GM19035 (cell line): ENCODE results near the gene DNAJC2.

Source experiments
- ATAC-seq: cut with Tn5 transposase; IDR thresholded peaks from one replicate; pipeline ENCODE4 v1.9.1; 2021; ENCODE audit not compliant: unreplicated experiment

The DNAJC2 gene, protein sequence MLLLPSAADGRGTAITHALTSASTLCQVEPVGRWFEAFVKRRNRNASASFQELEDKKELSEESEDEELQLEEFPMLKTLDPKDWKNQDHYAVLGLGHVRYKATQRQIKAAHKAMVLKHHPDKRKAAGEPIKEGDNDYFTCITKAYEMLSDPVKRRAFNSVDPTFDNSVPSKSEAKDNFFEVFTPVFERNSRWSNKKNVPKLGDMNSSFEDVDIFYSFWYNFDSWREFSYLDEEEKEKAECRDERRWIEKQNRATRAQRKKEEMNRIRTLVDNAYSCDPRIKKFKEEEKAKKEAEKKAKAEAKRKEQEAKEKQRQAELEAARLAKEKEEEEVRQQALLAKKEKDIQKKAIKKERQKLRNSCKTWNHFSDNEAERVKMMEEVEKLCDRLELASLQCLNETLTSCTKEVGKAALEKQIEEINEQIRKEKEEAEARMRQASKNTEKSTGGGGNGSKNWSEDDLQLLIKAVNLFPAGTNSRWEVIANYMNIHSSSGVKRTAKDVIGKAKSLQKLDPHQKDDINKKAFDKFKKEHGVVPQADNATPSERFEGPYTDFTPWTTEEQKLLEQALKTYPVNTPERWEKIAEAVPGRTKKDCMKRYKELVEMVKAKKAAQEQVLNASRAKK

DNA sequence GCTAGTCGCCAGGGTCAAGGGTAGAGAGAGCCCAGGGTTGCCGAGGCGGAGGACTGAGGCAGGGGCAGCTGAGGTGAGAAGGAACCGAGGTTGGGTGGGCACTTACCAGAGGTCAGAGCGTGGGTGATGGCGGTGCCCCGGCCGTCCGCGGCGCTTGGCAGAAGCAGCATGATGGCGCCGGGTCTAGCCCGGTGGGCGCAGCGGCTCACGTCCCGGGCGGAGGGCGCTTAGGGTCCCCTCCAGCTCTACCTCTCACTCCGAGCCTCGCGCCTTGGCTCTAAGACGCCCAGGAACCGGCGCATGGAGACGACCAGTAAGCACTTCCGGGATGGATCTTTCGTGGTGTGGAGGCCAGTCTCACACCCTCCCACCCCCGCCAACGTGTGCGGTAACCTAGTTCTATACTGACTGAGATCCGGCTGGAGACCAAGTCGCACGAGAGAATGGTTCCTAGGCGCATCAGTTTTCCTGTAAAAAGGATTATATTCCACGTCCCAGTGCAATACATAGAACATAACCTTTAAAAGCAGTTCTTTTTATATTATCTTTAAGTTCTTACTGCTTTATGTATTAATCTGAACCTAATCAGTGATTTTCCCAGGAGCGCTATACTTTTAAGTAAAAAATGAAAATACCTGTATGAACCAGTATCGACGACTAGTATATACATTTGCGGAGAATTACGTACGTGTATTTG is at the start of gene DNAJC2:
Gene DNAJC2 (minus strand): TSS at position 315 of the 697 bp plus-strand sequence. CDS start 145 bp downstream, at position 170.
- ATAC-seq = peak; percentile 75

DNA sequence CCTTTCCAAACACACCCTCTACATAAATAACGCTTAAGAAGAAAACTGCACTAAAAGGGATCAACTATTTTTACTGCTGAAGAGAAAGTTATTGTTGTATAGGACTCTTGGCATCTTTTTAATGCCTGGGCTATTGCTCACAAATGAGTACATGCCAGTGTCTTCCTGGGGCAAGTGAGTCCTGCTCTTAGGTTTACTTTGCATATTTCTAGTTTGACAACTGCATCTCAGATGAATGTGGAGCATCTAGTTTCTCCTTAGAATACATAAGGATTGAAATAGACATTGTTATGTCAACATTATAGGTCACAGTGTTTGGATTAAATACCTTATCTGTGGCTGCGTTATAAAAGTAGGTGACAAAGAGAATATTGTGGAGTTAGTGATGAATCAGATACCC is 47.4 kb upstream of the DNAJC2 start:
- ATAC-seq = no peak

DNA sequence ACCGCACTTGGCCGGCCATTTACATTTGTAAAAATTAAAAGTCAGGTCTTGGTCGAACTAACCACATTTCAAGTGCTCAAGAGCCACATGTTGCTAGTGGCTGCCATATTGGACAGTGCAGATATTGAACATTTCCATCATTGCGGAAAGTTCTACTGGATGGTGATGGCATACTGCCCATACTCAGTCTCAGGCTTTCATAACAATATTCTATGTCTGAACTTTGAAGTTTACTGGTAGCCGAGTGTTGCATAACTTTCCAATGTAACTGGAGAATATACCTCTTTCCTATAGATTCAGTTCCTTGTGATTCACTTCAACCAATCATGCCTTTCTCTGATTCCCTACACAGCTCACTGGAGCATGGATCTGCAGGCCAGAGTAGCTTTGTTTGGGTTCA is 46.6 kb upstream of the DNAJC2 start:
- ATAC-seq = no peak

DNA sequence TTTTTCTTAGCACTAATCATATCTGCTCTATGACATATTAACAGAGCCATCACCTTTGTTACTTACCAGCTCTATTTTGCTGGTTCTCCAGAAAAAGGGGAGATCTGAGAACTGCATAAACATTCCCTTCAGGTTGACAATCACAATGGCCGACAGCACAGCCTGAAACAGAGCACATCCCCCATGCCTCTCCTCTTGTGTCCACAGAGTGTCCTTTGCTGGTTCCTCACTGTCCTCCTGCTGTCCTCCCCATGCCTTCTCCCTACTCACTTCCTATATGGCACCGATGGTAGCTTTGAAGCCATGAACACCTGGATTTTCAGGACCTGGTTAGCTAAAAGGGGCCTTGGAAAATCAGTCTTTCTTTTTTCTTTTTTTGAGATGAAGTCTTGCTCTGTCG is 44.7 kb upstream of the DNAJC2 start:
- ATAC-seq = no peak

DNA sequence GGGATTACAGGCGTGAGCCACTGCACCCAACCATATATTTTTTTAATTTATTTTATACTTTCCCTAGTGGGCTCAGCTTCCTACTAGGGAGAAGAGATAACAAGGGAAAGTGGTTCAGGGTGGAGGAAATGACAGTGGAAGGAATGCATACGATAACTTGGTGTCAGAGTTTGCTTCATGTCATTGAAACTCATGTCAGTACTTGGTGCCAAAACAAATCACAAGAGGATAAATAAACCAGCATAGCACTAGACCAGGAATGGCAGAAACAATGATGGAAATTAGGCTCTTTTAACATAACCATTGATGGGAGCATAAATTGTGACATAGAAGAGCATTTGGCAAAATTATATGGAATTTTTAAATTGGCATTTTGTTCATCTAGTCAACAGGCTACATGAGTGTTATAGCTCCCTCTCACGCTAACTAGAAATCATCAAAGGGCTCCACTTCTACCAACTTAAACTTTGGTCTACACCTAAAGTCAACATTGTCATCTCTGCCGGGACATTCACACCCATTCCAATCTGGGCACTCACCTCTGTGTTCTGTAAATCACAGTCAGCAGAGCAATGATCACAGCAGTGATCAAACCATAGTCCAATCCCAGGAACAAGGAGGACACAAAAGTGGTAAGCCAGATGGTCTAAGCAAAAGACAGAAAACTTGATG is 44.0 kb upstream of the DNAJC2 start:
- no peak for ATAC-seq

DNA sequence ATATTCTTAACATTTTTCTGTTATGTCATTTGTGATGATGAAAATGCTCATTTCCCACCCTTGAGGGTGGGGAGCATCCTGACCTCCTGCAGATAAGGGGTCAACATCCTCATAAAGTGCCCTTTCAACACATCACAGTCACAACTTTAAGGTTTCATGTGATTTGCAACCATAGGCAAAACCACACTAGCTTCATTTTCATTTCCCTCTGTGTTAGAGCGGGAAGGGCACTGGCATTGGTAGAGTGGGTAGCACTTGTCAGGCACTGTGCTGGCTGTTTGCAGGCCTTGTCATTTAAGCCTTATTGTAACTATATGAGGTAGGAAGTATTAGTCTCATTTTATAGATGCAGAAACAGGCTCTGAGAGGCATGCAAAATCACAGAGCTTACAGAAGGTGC is 42.7 kb upstream of the DNAJC2 start:
- no peak for ATAC-seq

DNA sequence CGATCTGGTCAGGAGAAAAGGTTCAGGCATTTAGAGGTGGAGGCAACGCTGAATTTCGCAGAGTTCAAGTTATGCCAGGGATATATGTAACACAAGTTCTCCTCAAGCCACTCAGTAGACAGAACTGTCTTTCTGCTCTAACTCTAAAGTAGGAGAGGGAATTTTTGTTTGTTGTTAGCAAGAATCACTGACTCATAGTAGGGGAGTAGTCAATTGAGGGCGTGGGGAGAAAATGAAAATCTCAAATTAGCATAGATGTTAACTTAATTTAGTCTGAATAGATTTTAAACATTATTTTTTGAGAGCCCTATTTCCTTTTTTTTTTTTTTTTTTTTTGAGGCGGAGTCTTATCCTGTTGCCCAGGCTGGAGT is 37.5 kb upstream of the DNAJC2 start:
- no peak for ATAC-seq

DNA sequence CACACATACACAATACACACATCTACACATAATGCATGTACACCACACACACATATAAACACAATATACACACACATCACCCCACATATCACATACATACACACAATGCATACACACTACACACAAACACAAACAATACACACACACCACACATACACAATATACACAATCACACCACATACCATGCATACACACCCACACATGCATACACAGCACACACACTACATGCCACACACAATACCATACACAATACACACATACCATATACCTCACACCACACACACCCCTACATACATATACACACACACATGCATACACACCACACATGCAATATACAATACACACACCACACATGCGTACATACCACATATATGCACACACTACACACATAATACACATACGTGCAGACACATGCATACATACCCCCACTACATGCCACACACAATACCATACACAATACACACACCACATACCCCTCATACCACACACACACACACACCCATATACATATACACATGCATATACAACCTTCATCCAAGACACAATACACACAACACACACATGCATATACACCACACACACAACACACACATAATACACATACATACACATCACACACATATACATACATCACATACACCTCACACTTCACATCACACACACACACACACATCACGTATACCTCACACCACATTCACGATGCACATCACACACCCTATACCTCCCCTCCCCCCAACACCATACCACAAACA is 36.9 kb upstream of the DNAJC2 start:
- ATAC-seq = no peak

DNA sequence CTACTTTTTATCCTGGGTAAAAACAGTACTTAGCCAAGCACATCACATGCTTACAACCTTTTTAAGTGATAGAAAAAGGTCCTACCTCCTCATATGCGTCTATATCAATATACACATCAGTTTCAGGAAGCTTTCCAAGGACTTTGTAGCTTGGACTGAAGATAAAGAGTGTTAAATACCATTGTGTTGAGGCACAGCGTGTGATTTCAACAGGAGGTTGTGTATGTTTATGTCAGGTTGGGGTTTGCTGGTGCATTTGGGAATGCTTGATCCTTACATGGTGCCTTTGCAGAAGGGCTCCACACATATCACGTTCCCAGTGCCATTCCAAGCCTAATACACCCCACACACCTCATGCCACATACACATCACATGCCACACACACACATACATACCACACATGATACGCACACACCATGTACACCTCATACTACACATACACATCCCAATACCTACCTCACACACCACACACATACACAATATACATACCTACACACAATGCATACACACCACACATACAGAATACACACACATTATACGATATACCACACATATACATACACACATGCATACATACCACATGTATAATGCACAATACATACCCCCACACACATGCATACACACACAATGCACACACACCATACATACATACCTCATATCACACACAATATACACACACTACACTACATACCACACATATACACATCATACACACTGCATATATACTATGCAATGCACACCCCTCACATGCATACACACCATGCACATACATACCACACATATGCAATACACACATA is 36.0 kb upstream of the DNAJC2 start:
- ATAC-seq = no peak

DNA sequence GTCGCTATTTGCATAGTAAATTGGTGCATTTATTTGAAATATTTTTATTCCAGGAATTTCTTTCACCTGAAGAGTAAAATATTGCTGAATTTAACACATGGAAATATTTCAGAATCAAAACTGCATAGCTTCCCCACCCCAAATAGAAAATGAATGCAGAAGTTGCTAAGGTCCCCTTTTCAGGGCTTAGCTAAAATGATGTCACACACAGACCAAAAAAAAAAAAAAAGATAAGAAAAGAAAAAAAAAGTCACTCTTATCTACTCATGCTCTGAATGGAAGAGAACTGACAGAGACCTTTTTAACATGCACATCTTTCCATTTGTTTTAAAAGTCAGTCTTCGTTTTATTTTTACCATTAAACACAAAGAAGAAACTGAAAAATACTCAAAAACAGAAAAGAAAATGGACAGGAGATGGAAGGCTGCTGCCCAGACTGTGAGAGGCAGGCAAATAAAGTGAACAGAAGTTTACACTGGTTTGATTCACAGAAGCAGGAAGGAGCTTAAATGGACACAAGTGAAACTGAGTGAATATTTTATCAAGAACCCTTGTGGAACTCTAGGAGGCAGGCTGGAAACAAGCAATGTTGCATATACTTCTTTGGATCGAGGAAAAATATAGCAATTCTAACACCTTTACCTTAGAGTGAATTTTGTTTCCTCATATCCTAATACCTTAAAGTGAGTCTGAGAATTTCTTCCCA is 34.9 kb upstream of the DNAJC2 start:
- no peak for ATAC-seq

DNA sequence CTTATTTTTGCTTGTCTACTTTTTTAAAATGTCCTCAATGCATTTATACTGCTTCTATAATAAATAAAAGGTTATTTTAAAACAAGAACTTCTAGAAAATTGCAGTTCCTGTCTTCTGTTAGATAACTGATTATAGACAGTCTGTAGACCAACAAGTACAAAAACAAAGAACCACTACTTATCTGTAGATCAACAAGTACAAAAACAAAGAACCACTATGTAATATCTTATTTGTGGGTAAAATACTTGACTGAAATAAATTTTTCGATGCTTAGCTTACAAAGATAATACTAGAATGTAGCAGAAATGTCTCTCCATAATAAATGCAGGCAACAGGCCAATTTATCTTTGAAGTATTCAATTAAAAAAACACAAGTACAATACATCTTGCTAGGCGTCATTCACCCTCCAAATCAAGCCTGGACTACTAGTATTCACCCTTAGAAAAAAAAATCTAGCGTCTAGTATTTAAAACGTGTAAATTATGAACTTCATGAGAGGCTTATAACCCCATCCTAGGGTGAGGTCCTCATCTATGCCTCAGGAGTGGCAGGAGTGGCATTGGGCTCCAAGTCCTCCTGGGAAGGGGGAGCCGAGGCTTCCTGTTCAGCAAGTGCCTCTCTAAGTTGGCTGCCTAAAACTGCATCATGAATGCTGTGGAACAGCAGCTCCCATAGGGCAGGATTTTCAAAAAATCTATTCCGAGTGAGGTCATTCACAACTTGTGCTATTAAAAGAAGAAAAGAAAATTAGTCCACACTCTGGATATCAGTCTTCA is 29.5 kb upstream of the DNAJC2 start:
- no peak for ATAC-seq

DNA sequence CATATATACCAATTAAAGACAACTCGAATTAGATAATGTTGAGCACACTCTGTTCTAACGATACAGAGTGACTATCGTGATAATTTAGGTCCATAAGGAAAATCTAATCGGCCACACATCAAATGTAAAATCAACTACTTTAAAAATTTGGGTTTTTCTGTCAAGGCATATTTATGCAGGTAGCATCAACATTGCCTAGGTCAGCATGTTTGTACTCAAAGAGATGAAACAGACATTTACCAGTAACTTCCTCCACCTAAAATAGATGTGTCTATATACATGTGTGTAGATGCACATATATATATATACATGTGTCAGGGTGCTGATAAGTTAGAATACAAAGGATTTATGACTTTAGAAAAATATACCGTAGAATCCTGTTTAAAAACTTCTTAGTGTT is 24.9 kb upstream of the DNAJC2 start:
- ATAC-seq = no peak

DNA sequence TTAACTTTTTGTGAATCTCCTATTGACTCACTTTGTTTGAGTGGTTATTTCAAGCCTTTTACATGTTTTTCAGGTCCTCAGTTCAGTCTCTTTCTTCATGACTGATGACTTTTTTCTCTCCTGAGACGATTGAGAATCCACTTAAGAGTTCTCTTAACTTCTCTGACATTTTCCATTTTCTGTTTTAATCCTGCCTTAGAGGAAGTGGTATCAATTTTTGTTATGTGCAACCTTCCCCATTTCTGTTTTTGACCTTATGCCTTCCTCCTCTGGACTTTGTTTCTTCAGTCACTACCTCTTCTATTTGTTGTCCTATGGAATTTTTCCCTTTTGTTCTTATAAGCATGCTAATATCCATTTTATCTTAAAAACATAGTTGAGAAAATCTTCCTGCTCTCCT is 5.2 kb upstream of the DNAJC2 start:
- ATAC-seq = no peak

DNA sequence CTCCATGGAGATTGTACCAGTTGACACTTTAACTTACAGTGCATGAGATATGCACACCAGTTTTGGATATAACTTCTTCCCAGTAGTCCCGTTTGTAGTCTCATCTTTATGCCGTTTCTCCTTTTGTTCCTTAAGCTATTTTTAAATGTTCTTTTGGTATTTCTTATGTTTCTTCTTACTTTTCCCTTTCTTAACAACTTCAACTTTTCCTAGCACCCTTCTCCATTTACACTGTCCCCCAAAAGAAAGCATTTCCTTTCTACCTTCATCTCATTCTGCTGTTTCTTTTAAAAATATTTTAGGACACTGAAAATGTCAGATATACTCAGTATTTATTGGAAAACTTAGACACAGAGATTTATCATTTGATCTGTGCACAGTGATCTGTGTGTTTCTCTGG is 4.4 kb upstream of the DNAJC2 start:
- no peak for ATAC-seq

DNA sequence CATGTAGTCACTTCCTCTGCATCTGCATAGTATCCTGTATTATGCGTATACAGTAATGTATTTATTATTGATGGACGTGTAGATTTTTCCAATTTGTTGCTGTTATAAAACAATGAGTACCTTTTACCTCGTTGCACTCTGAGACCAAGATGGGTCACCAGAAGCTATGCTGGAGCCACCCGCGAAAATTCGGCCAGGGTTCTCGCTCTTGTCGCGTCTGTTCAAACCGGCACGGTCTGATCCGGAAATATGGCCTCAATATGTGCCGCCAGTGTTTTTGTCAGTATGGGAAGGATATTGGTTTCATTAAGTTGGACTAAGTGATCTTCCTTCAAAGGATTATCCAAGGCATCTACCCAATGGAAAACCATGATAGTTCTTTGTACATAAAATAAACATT is 3.9 kb upstream of the DNAJC2 start:
- no peak for ATAC-seq

DNA sequence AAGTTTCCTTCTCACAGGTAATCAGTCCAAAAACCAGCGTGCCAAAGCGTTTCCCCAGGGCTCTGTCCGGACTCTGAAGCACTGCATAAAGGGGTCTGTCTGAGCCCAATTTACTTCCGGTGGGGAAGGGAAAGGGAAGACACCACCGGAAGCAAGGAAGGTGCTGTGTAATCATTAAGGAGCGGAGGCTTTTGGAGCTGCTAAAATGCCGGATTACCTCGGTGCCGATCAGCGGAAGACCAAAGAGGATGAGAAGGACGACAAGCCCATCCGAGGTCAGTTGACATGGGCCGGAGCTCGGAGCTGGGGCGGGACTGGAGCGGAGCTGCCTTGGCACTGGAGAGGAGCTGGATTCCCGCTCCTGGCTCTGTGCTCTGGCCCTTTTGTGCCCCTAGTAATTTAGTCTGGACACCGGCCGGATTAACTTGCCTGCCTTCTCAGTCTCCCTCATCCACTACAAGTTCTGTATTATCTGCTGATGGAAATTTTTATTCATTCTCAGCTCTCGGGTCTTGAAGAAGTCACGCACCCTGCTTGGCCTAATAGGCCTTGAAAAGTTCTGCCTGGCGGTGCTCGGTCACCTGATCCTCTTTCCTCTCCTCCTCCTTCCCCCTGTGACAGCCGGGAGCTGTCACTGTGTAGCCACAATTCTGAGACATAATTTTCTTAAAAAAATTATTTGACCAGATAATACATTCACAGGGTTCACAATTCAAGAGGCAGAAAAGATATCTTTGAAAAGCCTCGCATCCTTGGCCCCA is 3.1 kb upstream of the DNAJC2 start, which contains the start of gene PSMC2:
Gene PSMC2 (plus strand): TSS at position 137 of the 761 bp plus-strand sequence. CDS start 69 bp downstream, at position 206.
- ATAC-seq = peak; percentile 62

DNA sequence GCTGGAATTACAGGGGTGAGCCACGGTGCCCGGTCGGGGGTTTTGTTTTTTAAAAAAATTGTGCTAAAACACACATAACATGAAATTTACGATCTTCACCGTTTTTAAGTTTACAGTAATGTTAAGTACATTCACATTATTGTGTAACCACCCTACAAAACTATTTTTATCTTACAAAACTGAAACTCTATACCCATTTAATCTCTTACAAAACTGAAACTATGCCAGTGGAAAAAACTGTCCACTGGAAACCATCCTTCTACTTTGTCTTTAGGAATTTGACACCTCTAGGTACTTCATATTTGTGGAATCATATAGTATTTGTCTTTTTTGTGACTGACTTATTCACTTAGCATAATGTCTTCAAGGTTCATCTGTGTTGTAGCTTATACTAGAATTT is 1.8 kb upstream of the DNAJC2 start:
- no peak for ATAC-seq
